ENCODE measurements around the gene SIK1.
"Not testable (repeated sequence)": the region's sequence is repeated elsewhere in the genome, so short reads cannot be mapped to it uniquely, and the experiment has no call there.

The SIK1 gene

GRCh38 chr21:43456616-43457314, 29.8 kb upstream of the SIK1 start:
- H3K9ac ChIP-seq (ENCODE audit: low read length in 5 of 5); H3K9me3 ChIP-seq (ENCODE audit: control insufficient read depth in 5 of 5, low read length in 5 of 5); H3K4me1 ChIP-seq (ENCODE audit: control insufficient read depth in 5 of 5, insufficient read depth in 5 of 5, low read length in 5 of 5); H3K36me3 ChIP-seq (ENCODE audit: control insufficient read depth in 5 of 5, insufficient read depth in 5 of 5, low read length in 5 of 5); H3K27me3 ChIP-seq (ENCODE audit: control insufficient read depth in 5 of 5, insufficient read depth in 4 of 5, low read length in 5 of 5); H3K27ac ChIP-seq (ENCODE audit: low read depth, low read length); H3K4me3 ChIP-seq (ENCODE audit: low read depth in 1 of 5, low read length in 5 of 5): not testable (repeated sequence)

GRCh38 chr21:43455717-43456116, 28.8 kb upstream of the SIK1 start:
- H3K27ac ChIP-seq (ENCODE audit: low read depth, low read length); H3K9me3 ChIP-seq (ENCODE audit: control insufficient read depth in 5 of 5, low read length in 5 of 5); H3K9ac ChIP-seq (ENCODE audit: low read length in 5 of 5); H3K36me3 ChIP-seq (ENCODE audit: control insufficient read depth in 5 of 5, insufficient read depth in 5 of 5, low read length in 5 of 5); H3K4me1 ChIP-seq (ENCODE audit: control insufficient read depth in 5 of 5, insufficient read depth in 5 of 5, low read length in 5 of 5); H3K4me3 ChIP-seq (ENCODE audit: low read depth in 1 of 5, low read length in 5 of 5); H3K27me3 ChIP-seq (ENCODE audit: control insufficient read depth in 5 of 5, insufficient read depth in 4 of 5, low read length in 5 of 5): not testable (repeated sequence)

DNA sequence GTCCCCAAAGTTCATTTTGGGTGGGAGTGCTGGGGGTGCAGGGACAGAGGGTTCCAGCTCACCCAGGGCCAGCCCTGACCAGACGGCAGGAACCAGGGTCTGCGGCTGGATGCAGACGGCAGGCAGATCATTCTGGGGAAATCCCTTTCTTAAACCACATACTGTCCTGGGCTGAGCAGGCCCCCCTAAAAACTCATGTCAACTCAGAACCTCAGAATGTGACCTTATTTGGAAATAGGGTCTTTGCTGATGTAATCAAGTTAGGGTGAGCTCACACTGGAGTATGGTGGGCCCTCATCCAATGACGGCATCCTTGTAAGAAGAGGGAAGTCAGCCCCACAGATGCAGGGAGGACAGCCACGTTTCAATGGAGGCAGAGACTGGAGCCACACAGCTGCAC, 27.2 kb upstream of the SIK1 start:
- not testable (repeated sequence) for H3K4me1 ChIP-seq (ENCODE audit: control insufficient read depth in 5 of 5, insufficient read depth in 5 of 5, low read length in 5 of 5); H3K9ac ChIP-seq (ENCODE audit: low read length in 5 of 5); H3K9me3 ChIP-seq (ENCODE audit: control insufficient read depth in 5 of 5, low read length in 5 of 5); H3K36me3 ChIP-seq (ENCODE audit: control insufficient read depth in 5 of 5, insufficient read depth in 5 of 5, low read length in 5 of 5); H3K27me3 ChIP-seq (ENCODE audit: control insufficient read depth in 5 of 5, insufficient read depth in 4 of 5, low read length in 5 of 5); H3K27ac ChIP-seq (ENCODE audit: low read depth, low read length); H3K4me3 ChIP-seq (ENCODE audit: low read depth in 1 of 5, low read length in 5 of 5)

- H3K27ac ChIP-seq (ENCODE audit: low read depth, low read length); H3K27me3 ChIP-seq (ENCODE audit: control insufficient read depth in 5 of 5, insufficient read depth in 4 of 5, low read length in 5 of 5); H3K9me3 ChIP-seq (ENCODE audit: control insufficient read depth in 5 of 5, low read length in 5 of 5); H3K4me3 ChIP-seq (ENCODE audit: low read depth in 1 of 5, low read length in 5 of 5); H3K9ac ChIP-seq (ENCODE audit: low read length in 5 of 5); H3K4me1 ChIP-seq (ENCODE audit: control insufficient read depth in 5 of 5, insufficient read depth in 5 of 5, low read length in 5 of 5); H3K36me3 ChIP-seq (ENCODE audit: control insufficient read depth in 5 of 5, insufficient read depth in 5 of 5, low read length in 5 of 5): not testable (repeated sequence)
These were observed 24.9 kb upstream of the SIK1 start for GRCh38 chr21:43451850-43452249.

DNA sequence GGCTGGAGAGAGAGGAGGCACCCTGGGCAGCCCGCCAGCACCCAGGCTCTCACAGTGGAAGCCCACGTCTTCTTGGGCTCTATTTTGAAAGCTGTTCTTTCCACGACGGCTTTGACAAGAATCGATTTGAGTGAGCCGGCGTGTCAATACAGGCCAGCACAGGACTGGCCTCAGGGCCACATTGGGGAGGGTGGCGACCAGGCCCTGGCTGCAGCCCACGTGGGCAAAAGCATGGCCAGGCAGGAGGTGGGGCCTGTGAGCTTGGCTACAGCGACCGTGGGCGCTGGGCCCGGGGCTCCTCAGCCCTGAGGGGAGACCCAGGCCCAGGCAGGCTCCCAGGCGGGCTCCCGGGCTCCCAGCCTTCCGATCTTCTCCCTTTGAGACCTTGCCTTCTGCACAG, 23.4 kb upstream of the SIK1 start:
- H3K4me1 ChIP-seq (ENCODE audit: control insufficient read depth in 5 of 5, insufficient read depth in 5 of 5, low read length in 5 of 5); H3K27me3 ChIP-seq (ENCODE audit: control insufficient read depth in 5 of 5, insufficient read depth in 4 of 5, low read length in 5 of 5); H3K4me3 ChIP-seq (ENCODE audit: low read depth in 1 of 5, low read length in 5 of 5); H3K27ac ChIP-seq (ENCODE audit: low read depth, low read length); H3K36me3 ChIP-seq (ENCODE audit: control insufficient read depth in 5 of 5, insufficient read depth in 5 of 5, low read length in 5 of 5); H3K9ac ChIP-seq (ENCODE audit: low read length in 5 of 5); H3K9me3 ChIP-seq (ENCODE audit: control insufficient read depth in 5 of 5, low read length in 5 of 5): not testable (repeated sequence)

DNA sequence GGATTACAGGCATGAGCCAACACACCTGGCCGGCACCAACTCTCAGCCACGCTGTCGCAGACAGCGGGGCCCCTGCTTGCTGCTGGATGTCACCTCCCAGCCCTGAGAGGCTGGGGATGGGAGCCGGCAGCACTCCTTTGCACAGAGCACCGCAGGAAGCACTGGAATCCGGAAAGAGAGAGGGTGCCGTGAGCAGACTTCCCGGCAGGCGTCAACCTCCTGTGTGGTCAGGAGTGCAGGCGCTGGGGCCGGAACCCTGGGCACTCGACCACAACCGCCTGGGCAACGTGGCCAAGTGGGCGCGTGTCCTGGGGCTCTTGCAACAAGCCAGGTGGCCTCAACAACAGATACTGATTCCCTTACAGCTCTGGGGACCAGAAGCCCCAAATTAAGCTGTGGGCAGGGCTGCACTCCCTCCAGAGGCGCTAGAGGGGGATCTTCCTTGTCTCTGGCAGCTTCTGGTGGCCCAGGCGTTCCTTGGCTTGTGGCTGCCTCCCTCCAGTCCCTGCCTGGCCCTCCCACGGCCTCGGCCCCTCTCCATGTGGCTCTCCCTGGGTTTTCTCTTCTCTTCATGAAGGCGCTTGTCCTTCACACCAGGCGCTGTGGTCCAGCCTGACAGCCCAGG, 20.5 kb upstream of the SIK1 start:
- not testable (repeated sequence) for H3K27ac ChIP-seq (ENCODE audit: low read depth, low read length); H3K4me1 ChIP-seq (ENCODE audit: control insufficient read depth in 5 of 5, insufficient read depth in 5 of 5, low read length in 5 of 5); H3K9ac ChIP-seq (ENCODE audit: low read length in 5 of 5); H3K9me3 ChIP-seq (ENCODE audit: control insufficient read depth in 5 of 5, low read length in 5 of 5); H3K4me3 ChIP-seq (ENCODE audit: low read depth in 1 of 5, low read length in 5 of 5); H3K27me3 ChIP-seq (ENCODE audit: control insufficient read depth in 5 of 5, insufficient read depth in 4 of 5, low read length in 5 of 5); H3K36me3 ChIP-seq (ENCODE audit: control insufficient read depth in 5 of 5, insufficient read depth in 5 of 5, low read length in 5 of 5)

DNA sequence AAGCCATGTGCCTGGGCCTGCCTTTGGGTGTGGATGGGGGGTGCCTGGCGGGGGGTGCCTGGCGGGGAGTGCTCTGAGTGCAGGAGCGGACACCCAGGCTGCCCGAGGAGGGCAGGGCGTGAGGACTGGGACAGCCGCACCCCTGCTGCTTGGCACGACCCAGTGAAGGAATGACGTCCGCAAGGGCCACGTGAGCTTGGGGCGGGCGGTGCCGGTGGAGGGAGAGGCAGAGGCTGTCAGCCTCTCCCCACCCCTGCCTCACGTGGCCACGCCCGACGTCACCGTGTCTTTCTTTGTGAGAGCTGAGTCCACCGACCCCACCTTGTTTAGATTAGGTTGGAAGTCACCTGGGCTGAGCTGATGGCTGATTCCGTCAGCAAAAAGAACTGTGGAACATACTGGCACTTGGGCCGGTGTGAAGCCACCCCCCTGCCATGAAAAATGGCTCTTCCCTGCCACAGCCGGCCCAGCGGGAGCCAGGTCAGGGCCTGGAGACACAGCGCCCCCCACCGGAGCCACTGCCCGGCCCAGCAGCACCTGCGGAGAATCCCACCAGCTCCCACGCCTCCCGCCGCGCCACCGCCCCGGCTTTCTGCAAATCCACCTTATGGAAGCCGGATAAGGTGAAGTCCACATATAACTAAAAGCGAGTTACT, 19.5 kb upstream of the SIK1 start:
- not testable (repeated sequence) for H3K9ac ChIP-seq (ENCODE audit: low read length in 5 of 5); H3K27me3 ChIP-seq (ENCODE audit: control insufficient read depth in 5 of 5, insufficient read depth in 4 of 5, low read length in 5 of 5); H3K36me3 ChIP-seq (ENCODE audit: control insufficient read depth in 5 of 5, insufficient read depth in 5 of 5, low read length in 5 of 5); H3K4me1 ChIP-seq (ENCODE audit: control insufficient read depth in 5 of 5, insufficient read depth in 5 of 5, low read length in 5 of 5); H3K27ac ChIP-seq (ENCODE audit: low read depth, low read length); H3K4me3 ChIP-seq (ENCODE audit: low read depth in 1 of 5, low read length in 5 of 5); H3K9me3 ChIP-seq (ENCODE audit: control insufficient read depth in 5 of 5, low read length in 5 of 5)

DNA sequence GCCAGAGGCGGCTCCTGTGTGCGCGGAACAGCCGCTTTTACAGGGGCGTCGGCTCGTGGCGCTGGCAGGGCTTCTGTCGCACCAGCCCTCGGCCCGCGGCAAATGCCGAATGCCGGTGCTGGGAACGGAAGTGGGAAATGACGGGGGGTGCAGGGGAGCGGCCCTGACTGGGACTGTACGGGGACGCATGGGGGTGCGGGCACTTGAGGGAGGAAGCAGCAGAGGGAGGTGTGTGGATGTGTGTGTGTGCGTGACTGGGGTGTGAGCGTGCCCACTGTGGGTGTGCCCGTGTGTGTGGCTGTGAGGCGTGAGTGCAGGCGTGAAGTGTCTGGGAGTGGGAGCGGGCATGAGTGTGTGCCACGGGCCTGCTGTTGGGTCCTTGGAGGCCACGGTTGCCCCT, 17.6 kb upstream of the SIK1 start:
- H3K27me3 ChIP-seq (ENCODE audit: control insufficient read depth in 5 of 5, insufficient read depth in 4 of 5, low read length in 5 of 5); H3K36me3 ChIP-seq (ENCODE audit: control insufficient read depth in 5 of 5, insufficient read depth in 5 of 5, low read length in 5 of 5); H3K9me3 ChIP-seq (ENCODE audit: control insufficient read depth in 5 of 5, low read length in 5 of 5); H3K9ac ChIP-seq (ENCODE audit: low read length in 5 of 5); H3K4me3 ChIP-seq (ENCODE audit: low read depth in 1 of 5, low read length in 5 of 5); H3K27ac ChIP-seq (ENCODE audit: low read depth, low read length); H3K4me1 ChIP-seq (ENCODE audit: control insufficient read depth in 5 of 5, insufficient read depth in 5 of 5, low read length in 5 of 5): not testable (repeated sequence)

DNA sequence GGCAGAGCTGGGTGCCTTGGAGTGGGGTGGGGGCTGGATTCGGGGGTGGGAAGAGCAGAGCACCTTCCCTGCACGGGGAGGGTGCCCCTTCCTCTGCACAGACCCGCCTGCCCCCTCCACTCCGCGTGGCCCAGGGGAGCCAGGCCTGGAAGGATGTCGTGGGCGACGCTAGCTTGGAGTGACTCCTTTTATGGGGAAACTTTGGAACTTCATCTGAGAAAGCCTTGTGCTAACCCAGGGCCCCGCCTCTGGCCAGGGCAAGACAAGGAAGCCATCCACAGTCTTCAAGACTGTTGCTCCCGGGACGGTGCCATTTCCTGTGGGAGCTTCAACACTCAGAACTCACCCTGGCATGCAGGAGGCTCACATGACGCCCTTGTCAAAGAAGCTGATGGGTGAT, 15.6 kb upstream of the SIK1 start:
- H3K9me3 ChIP-seq (ENCODE audit: control insufficient read depth in 5 of 5, low read length in 5 of 5); H3K4me1 ChIP-seq (ENCODE audit: control insufficient read depth in 5 of 5, insufficient read depth in 5 of 5, low read length in 5 of 5); H3K4me3 ChIP-seq (ENCODE audit: low read depth in 1 of 5, low read length in 5 of 5); H3K9ac ChIP-seq (ENCODE audit: low read length in 5 of 5); H3K27ac ChIP-seq (ENCODE audit: low read depth, low read length); H3K36me3 ChIP-seq (ENCODE audit: control insufficient read depth in 5 of 5, insufficient read depth in 5 of 5, low read length in 5 of 5); H3K27me3 ChIP-seq (ENCODE audit: control insufficient read depth in 5 of 5, insufficient read depth in 4 of 5, low read length in 5 of 5): not testable (repeated sequence)

DNA sequence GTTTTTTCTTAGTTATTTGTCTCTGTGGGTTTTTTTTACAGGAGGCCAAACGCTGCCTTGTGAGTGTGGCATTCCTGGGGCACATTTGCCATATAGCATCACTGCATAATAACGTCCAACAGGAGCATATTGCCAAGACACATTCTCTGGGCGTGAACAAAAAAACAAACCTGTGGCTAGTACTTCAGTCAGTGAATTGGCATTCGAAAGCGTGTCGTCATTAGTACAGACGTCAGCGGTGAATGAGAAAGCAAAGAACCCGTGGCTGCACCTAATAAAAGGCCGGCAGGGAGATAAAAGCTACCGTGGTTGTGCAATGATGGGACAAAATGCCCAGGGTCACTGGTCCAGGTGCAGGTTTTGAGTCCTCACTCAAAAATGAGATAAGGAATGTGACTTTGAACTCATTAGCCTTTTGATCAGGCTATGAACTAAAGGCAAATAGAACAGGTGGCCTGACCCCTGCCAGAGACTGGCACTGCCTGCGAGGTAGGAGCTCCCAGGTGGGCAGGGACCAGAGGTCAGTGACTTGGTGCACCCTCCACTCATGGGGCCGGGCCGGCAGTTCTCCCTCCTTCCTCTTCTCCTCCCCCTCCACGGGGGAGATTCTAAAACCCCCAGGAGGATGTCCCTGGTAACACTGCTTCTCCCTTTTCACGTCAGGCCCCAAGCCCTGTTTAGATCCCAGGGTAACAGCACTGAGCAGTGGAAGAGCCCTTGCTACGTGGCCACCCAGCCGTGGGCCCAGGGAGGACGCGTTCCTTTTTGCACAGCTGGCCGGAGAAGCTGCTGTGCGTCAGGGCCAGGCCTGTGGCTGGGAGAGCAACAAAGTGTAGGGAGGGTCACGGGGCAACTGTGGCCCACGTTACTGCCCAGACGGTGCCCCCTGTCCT, 14.2 kb upstream of the SIK1 start:
- not testable (repeated sequence) for H3K9ac ChIP-seq (ENCODE audit: low read length in 5 of 5); H3K4me3 ChIP-seq (ENCODE audit: low read depth in 1 of 5, low read length in 5 of 5); H3K27ac ChIP-seq (ENCODE audit: low read depth, low read length); H3K9me3 ChIP-seq (ENCODE audit: control insufficient read depth in 5 of 5, low read length in 5 of 5); H3K4me1 ChIP-seq (ENCODE audit: control insufficient read depth in 5 of 5, insufficient read depth in 5 of 5, low read length in 5 of 5); H3K36me3 ChIP-seq (ENCODE audit: control insufficient read depth in 5 of 5, insufficient read depth in 5 of 5, low read length in 5 of 5); H3K27me3 ChIP-seq (ENCODE audit: control insufficient read depth in 5 of 5, insufficient read depth in 4 of 5, low read length in 5 of 5)
